Gastrocnemius medialis (tissue), 4 donors: Measurements from ENCODE around the gene AKAP9. TPM values are rescaled to one million over a fixed set of nuclear protein-coding genes. Genes with fewer than 3 reads are reported as not detected.
A peak's percentile ranks its signal among the peaks of the same experiment; 100 is the strongest.
"Not testable (repeated sequence)": the region's sequence is repeated elsewhere in the genome, so short reads cannot be mapped to it uniquely, and the experiment has no call there.

ENCODE experiments used
- ATAC-seq, 2 donors: fragments of 150-250 bp; one replicate each; pipeline ENCODE4 v1.9.1; 2016
- DNase-seq, 2 donors: peaks; one replicate each; pipeline ENCODE4 v3.0.0-alpha.2; 2019
- H3K27ac ChIP-seq, 4 donors: fragments of 200-600 bp; sonication (generic); 1 replicate in 1 of 4; 2 replicates in 3 of 4; pipeline ENCODE4 v1.5.1; 2016 to 2018; ENCODE audit warnings: mild to moderate bottlenecking in 2 of 4, moderate library complexity in 1 of 4
- H3K27me3 ChIP-seq, 3 donors: fragments of 200-600 bp; sonication (generic) in 2 of 3; 1 replicate in 1 of 3; 2 replicates in 2 of 3; pipeline versions ENCODE4 v1.5.1 to v1.6.0; 2016 to 2019; ENCODE audit warnings: mild to moderate bottlenecking in 1 of 3, moderate library complexity in 1 of 3
- H3K36me3 ChIP-seq, 2 donors: fragments of 200-600 bp; sonication (generic) in 1 of 2; one replicate each; pipeline ENCODE4 v1.5.1; 2017 to 2018
- H3K4me1 ChIP-seq, 2 donors: fragments of 200-600 bp; sonication (generic) in 1 of 2; one replicate each; pipeline ENCODE4 v1.5.1; 2016 to 2017; ENCODE audit warnings: mild to moderate bottlenecking in 2 of 2
- H3K4me3 ChIP-seq, 4 donors: fragments of 200-600 bp; sonication (generic) in 3 of 4; 1 replicate in 1 of 4; 2 replicates in 3 of 4; pipeline ENCODE4 v1.5.1; 2016 to 2019; ENCODE audit warnings: mild to moderate bottlenecking in 2 of 4
- H3K9me3 ChIP-seq, 3 donors: fragments of 200-600 bp; sonication (generic) in 2 of 3; 1 replicate in 1 of 3; 2 replicates in 2 of 3; pipeline ENCODE4 v1.5.1; 2016 to 2019
- CTCF ChIP-seq, 5 experiments: fragments of 450-650 bp in 3 of 5; fragments of 200-600 bp in 2 of 5; sonication (generic) in 2 of 5; IDR thresholded peaks in 4 of 5; conservative IDR thresholded peaks in 1 of 5; 1 replicate in 4 of 5; 2 replicates in 1 of 5; pipeline ENCODE4 v1.5.1; 2016 to 2019; ENCODE audit warnings: antibody characterized with exemption in 5 of 5, mild to moderate bottlenecking in 3 of 5, moderate library complexity in 3 of 5
- POLR2A ChIP-seq, 2 donors: fragments of 450-650 bp; IDR thresholded peaks; one replicate each; pipeline ENCODE4 v1.6.1; 2017; ENCODE audit warnings: antibody characterized with exemption in 2 of 2, mild to moderate bottlenecking in 2 of 2, moderate library complexity in 2 of 2
- in situ Hi-C, 4 donors: fragments of 200-750 bp; cut with MboI; loops; one replicate each; pipeline versions ENCODE4 v1.15.0 to v1.8.0; 2017; ENCODE audit warnings: low sequenced_read_pairs in 4 of 4
- intact Hi-C: fragments of 100-400 bp; cut with DNase I; formaldehyde crosslinking; loops from one replicate; pipeline ENCODE4 v1.15.1; 2023; ENCODE audit warnings: low total_unique reads
- total RNA-seq, 4 donors: library from RNA; depleted of rRNA; stranded (reverse); fragments of >200 nt; gene quantifications; one replicate each; pipeline versions ENCODE4 v1.1.0 to v1.2.3, GENCODE V29; 2016

AKAP9 gene
- total RNA-seq, 4 donors from 2014 or later: 25.4 to 80.0 (median 40.6) TPM

DNA sequence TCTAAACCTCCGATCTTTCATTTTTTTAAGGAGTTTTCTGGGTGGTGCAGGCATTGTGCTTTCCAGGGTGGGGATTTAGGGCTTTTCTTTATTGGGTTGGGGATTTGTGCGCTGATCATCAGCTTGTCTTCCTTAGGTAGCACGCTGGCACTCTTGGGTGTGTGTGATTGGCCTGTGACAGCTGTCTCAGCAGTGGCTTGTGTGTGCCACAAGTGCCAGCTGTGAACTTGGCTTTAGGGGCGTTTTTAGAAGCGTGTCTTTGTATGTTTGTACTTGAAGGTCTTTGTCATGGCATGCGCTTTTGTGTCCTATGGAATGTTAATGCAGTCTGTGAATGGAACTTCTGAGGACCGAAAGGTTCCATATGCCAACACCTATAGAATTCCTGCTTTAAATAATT lies 788 bp downstream of the AKAP9 start:
- Histone ChIP-seq H3K36me3 (no peaks in the 10 kb centered on the region), H3K27me3 (no peaks in the 10 kb centered on the region), H3K4me1 (peaks cover 41 to 45% of the 10 kb centered on the region in 2 donors), H3K27ac (peak overlapping the region; percentile 95 to 100 (median 98)), H3K4me3 (peak overlapping the region; percentile 76 to 98 (median 92)), H3K9me3 (no peaks in the 10 kb centered on the region)
- ATAC-seq (peak; percentile 78 to 80), DNase-seq (peak; percentile 59 to 75)
- intact Hi-C loops: loop anchor here (2.0 to 10.0 kb wide), 4 partner anchors 61 to 503 kb away; partner anchors contain the start of genes ANKIB1, GATAD1, KRIT1 and MTERF1
- in situ Hi-C loops: no loop called here
- TF ChIP-seq POLR2A (IDR thresholded peaks at IDR 0.05) (no peak), CTCF (IDR thresholded peaks at IDR 0.05 in 4 of 5, conservative IDR thresholded peaks at IDR 0.05 in 1 of 5) (no peak)

- intact Hi-C loops: loop anchor here (10.0 kb wide), 3 partner anchors 182 to 502 kb away; partner anchors contain the start of genes ANKIB1, GATAD1 and KRIT1
- no peak for ATAC-seq
- peaks cover 41 to 45% of the 10 kb centered on the region in 2 donors for H3K4me1 ChIP-seq
- in situ Hi-C loops: no loop called here
- peak overlapping the region in 3 of 4 donors; percentile 76 to 98 (median 85) for H3K4me3 ChIP-seq
- no peak for DNase-seq
- H3K9me3 ChIP-seq: no peaks in the 10 kb centered on the region
- H3K27ac ChIP-seq: peak overlapping the region; percentile 95 to 100 (median 98)
- TF ChIP-seq POLR2A (IDR thresholded peaks at IDR 0.05) (no peak), CTCF (IDR thresholded peaks at IDR 0.05 in 4 of 5, conservative IDR thresholded peaks at IDR 0.05 in 1 of 5) (no peak)
- no peaks in the 10 kb centered on the region for H3K27me3 ChIP-seq
- H3K36me3 ChIP-seq: no peaks in the 10 kb centered on the region
Measured at GRCh38 chr7:91942312-91942711, 1.6 kb downstream of the AKAP9 start.

GRCh38 chr7:91944970-91945369 lies 4.3 kb downstream of the AKAP9 start:
- H3K4me3 ChIP-seq, H3K27me3 ChIP-seq, H3K9me3 ChIP-seq, ATAC-seq, in situ Hi-C loops, H3K36me3 ChIP-seq, DNase-seq: not testable (repeated sequence)
- H3K4me1 ChIP-seq: peaks cover 44 to 54% of the 10 kb centered on the region in 2 donors
- peak overlapping the region; percentile 5 to 53 (median 45) for H3K27ac ChIP-seq
- intact Hi-C loops: loop anchor here (10.0 kb wide), 3 partner anchors 180 to 500 kb away; partner anchors contain the start of genes ANKIB1, GATAD1 and KRIT1

- no peaks in the 10 kb centered on the region for H3K36me3 ChIP-seq
- no peaks in the 10 kb centered on the region for H3K27me3 ChIP-seq
- ATAC-seq (no peak), DNase-seq (no peak)
- intact Hi-C loops: loop anchor here (10.0 kb wide), 3 partner anchors 179 to 499 kb away; partner anchors contain the start of genes ANKIB1, GATAD1 and KRIT1
- peaks cover 43 to 49% of the 10 kb centered on the region in 2 donors for H3K4me1 ChIP-seq
- peak overlapping the region; percentile 5 to 53 (median 45) for H3K27ac ChIP-seq
- no peaks in the 10 kb centered on the region for H3K9me3 ChIP-seq
- TF ChIP-seq POLR2A (IDR thresholded peaks at IDR 0.05): no peak
- no peak for TF ChIP-seq CTCF (IDR thresholded peaks at IDR 0.05 in 4 of 5, conservative IDR thresholded peaks at IDR 0.05 in 1 of 5)
- in situ Hi-C loops: no loop called here
- no peak overlapping the region for H3K4me3 ChIP-seq
Measured at GRCh38 chr7:91945476-91945875, 4.8 kb downstream of the AKAP9 start.

DNA sequence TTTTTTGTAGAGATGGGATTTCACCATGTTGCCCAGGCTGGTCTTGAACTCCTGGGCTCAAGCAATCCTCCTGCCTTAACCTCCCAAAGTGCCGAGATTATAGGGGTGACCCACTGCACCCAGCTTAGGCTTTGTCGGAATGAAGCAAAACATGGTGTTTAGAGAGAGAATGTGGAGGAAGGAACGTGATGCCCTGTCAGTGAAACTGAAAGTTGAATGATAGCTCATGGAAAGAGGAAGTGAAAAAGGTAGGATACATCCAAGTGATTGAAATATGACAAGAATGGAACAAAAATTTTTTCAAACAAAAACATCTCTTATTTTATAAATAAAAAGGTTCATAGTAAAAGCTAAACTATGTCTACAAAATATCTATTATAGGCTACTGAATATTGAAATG lies 5.9 kb downstream of the AKAP9 start:
- no peak overlapping the region for H3K27ac ChIP-seq
- no peaks in the 10 kb centered on the region for H3K27me3 ChIP-seq
- peaks cover 45 to 56% of the 10 kb centered on the region in 2 donors for H3K4me1 ChIP-seq
- no peak for TF ChIP-seq CTCF (IDR thresholded peaks at IDR 0.05 in 4 of 5, conservative IDR thresholded peaks at IDR 0.05 in 1 of 5)
- no peak overlapping the region for H3K4me3 ChIP-seq
- ATAC-seq: no peak
- in situ Hi-C loops: no loop called here
- intact Hi-C loops: loop anchor here (10.0 kb wide), 3 partner anchors 178 to 498 kb away; partner anchors contain the start of genes ANKIB1, GATAD1 and KRIT1
- H3K36me3 ChIP-seq: no peaks in the 10 kb centered on the region
- no peak for DNase-seq
- H3K9me3 ChIP-seq: no peaks in the 10 kb centered on the region
